SHP77 (cell line): Measurements from ENCODE around the gene IP6K1.
"Not testable (repeated sequence)": the region's sequence is repeated elsewhere in the genome, so short reads cannot be mapped to it uniquely, and the experiment has no call there.

ENCODE experiments used
- DNase-seq, 2 experiments: peaks; one replicate each; lab custom pipeline; 2025; lab: John Stamatoyannopoulos, UW

The IP6K1 gene

GRCh38 chr3:49712166-49712565, 74.2 kb downstream of the IP6K1 start:
- DNase-seq: no peak

- DNase-seq: no peak
These were observed 74.9 kb downstream of the IP6K1 start for GRCh38 chr3:49711489-49711888.

- no peak for DNase-seq
These were observed 76.5 kb downstream of the IP6K1 start for GRCh38 chr3:49709852-49710251.

DNA sequence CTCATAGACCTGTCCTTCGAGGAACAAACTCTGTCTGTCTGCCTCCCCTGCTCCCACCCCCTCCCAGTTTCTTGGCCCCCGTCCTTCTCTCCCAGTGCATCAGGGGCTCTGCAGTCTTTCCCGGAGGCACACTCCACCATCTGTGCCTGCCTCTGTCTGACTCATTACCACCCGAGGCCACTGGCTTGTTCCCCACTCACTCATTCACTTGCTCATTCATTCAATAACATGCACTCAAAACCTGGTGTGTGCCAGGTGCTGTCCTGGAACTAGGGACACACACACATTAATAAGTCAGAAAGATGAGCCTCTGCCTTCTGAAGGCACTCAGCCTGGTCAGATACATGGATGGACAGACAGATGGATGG, 79.2 kb downstream of the IP6K1 start:
- DNase-seq: no peak

DNA sequence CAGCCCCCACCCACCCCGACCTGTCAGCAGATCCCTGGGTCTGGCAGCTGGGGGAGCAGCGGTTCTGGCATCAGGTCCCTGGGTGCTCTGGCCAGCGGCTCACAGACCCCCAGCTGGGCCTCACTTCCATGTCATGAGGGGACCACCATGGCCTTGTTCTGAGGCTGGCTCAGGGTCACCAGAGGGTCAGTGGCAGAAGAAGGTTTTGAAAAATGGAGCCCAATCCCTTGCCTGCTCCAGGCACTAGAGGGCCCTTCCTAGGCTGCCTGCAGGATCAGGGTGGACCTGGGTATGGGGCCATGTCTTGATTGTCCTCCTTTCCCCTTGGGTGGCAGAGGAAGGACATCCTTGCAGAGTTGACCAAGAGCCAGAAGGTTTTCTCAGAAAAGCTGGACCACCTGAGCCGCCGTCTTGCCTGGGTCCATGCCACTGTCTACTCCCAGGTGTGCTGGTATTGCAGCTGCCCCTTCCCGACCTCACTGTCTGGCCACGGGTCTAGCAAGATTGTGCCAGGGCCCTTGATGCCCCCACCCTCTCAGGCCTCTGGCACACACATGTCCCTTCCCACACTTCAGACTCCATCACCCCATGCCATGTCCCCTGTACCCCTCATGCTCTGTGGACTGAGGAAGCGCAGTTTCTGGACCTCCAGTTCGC, 79.8 kb downstream of the IP6K1 start:
- no peak for DNase-seq

DNA sequence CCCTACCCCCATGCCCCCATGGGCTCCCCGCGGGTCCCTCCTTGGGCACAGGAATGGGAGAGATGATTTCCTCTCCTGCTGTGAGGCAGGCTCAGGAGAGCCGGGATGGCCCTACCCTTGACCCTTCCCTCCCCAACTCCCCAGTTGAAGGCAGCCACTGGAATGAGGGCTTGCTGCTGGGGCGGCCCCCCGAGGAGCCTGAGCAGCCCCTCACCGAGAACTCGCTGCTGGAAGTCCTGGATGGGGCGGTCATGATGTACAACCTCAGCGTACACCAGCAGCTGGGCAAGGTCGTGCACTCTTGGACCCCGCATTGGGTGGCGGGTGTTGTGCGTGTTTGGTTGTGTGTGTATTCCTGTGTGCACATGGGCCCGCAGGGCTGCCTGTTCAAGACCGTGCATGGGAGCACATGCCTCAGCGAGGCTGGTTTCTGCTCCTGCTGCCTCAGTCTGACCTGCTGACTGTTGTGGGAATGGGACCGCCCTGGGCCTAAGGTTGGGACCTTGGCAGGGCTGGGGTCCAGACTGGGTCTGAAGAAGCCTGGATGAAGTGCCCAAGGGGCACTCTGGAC, 80.9 kb downstream of the IP6K1 start:
- DNase-seq: no peak

DNA sequence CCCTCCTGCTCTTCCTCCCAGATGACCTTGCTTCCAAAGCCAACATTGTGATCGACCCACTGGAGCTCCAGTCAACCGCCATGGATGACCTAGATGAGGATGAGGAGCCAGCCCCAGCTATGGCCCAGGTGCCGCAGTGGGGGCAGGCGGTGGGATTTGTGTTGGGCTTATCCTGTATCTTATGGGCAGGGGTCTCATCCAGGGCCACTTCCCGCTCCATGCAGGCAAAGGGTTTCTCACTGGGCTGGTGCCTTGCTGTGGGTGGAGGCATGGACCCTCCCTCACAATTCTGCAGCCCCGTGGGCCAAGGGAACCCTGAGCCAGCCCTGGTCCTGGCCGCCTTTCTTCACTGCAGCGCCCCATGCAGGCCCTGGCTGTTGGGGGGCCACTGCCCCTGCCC, 81.7 kb downstream of the IP6K1 start:
- DNase-seq: no peak

DNA sequence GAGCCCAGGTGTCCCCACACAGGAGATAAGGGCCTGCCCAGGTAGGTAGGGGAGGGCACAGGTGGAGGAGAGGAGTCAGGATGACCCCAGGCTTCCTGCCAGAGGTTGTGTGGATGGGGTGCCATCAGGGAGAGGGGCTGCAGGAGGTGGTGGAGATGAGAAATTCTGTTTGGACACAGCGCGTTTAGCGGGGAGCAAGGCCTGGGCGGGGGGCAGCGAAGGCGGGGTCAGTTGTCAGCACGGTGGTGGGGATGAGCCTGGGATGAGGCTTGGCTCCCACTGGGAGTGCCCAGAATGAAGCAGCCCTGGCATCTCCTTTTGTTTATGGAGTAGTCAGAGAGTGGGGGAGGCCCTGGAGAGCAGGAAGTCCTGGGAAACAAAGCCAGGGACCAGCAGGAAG, 82.4 kb downstream of the IP6K1 start:
- DNase-seq: no peak

GRCh38 chr3:49703443-49703927, 82.9 kb downstream of the IP6K1 start:
- DNase-seq: peak; percentile 44 to 52

DNA sequence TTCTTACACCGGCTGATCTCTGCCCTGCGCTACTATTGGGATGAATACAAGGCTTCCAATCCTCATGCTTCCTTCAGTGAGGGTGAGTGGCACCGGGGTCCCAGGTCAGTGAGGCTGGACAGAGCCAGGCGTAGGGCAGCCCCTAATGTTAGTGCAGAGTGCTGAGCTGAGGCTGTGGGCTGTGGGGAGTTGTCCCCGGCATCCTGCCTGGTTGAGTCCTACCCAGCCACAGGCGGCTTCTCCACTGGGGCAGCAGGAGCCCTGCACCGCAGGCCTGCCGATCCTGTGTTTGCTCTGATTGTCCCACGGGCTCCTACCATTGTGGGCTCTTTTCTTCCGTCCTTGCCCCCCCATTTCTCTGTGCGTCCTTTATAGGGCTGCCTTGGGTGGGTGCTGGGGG, 83.7 kb downstream of the IP6K1 start:
- no peak for DNase-seq

DNA sequence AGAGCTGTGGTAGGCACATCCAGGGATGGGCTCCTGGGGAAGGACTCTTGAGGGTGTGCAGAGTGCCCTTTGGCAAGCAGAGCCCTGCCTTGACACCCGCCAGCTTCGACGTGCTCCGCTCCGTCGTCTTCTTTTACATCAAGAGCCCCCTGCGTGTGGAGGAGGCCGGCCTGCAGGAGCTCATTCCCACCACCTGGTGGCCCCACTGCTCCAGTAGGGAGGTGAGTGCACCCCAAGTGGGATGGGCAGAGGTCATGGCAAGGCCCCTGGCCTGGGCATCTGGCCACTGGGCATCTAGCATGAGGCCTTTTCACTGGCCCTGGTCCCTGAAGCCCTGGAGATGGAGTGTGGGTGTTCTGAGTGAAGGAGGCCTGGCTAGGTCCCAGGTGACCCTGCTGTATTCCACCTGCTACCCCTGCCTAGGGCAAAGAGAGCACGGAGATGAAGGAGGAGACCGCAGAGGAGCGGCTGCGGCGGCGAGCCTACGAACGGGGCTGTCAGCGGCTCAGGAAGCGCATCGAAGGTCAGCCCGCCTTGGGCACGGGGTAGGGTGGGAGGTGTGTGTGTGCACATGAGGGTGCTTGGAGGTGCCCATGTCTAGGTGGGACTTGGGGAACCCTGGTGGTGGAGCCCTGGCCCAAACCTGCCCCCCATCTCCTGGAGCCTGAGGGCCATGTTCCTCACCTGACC, 84.8 kb downstream of the IP6K1 start:
- DNase-seq: peak in 1 of 2 experiments; percentile 16

DNA sequence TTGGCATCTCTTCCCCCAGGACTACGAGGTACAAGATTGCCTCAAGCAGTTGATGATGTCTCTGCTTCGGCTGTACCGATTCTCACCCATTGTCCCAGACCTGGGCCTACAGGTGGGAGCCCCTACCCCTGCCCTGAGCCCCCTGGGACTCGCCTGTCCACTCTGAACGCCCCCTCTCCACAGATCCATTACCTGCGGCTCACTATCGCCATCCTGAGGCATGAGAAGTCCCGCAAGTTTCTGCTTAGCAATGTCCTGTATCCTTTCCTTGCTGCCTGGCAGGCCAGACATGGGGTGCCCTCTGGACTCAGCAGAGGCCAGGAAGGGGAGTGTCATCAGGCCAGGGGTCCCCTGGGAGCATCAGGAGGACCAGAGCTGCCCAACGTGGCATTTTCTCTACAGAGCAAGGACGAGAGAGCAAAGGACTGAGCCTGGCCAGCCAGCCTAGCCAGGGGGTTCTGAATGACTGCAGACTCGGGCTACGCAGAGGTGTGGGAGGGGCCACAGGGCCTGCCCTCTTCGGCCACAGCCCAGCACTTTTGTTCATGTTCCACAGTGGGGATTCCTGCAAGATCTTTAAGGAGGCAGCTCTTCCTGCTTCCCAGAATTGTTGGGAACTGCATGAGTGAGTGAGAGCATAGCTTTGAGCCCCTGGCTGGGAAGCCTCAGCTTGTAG, 85.8 kb downstream of the IP6K1 start:
- DNase-seq: no peak

DNA sequence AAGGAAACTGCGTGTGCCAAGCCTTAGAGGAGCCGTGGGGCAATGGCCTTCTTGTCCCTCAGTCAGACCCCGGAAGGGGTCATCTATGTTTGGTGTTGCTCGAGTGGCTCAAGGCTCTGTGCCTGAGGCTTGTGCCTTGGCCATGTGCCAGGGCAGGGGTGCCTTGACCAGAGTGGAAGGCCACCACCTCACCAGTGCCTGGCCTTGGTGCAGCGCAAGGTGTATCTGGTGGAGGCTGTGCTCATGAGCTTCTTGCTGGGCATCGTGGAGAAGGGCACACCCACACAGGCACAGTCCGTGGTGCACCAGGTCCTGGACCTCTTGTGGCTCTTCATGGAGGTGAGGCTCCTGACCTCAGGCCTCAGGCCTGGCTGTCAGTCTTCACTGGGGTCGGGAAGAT, 86.3 kb downstream of the IP6K1 start:
- DNase-seq: no peak

DNA sequence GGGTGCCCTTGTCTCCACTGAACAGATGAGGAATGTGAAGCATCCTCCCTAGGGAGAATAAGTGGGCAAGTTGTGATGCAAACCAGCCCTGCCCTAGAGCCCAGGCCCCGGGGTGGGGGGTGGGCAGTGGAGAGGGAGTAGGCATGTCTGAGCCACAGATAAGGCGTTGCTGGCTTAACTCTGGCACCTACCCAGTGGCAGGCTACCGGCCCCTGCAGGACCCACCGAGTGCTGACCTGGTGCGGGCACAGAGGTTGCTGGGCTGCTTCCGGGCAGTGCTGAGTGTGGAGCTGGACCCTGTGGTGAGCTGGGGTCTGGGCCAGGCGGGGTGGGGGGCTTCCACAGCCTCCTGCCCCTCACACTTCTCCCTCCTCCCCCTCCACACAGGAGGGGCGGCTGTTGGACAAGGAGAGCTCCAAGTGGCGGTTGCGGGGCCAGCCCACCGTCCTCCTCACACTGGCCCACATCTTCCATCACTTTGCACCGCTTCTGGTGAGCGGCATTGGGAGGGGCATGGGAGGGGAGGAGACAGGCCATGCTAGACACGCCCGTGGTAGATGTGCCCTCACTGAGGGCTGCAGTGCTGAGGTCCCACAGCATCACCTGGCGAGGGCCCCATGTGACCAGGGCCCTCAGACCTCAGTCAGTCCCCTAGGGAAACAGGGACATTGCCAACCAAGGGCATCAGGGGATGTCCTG, 86.9 kb downstream of the IP6K1 start:
- no peak for DNase-seq

DNA sequence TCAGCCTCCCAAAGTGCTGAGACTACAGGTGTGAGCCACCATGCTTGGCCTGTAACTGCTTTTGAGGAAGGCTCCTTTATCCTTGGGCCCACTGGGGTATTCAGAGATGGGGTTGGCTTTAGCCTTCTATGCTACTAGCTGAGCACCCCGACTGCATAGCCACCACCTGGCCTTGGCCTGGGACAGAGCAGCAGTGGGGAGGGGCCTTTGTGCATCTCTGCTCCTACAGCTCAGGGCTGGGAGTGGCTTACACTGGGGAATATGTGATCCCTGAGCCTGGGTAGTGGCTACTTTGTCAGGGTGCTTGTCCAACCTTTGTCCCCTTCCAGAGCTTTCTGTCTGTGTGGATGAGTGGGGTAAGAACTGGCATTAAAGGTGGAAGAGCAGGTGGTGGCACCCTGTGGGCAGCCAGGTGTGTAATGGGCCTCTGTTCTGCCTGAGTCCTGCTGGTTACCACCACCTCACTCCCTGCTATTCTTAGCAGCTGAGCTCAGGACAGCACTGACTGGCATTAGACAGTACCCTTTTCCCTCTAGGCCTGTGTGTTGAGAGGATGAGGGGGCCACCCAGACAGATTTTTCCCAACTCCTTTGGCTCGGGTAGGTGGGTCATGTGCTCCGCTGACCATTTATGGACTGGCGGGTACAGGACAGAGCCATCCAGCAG, 90.9 kb downstream of the IP6K1 start:
- DNase-seq: not testable (repeated sequence)

- not testable (repeated sequence) for DNase-seq
These were observed 91.8 kb downstream of the IP6K1 start for GRCh38 chr3:49694409-49695070.

GRCh38 chr3:49691481-49691880, 94.9 kb downstream of the IP6K1 start:
- DNase-seq: not testable (repeated sequence)

DNA sequence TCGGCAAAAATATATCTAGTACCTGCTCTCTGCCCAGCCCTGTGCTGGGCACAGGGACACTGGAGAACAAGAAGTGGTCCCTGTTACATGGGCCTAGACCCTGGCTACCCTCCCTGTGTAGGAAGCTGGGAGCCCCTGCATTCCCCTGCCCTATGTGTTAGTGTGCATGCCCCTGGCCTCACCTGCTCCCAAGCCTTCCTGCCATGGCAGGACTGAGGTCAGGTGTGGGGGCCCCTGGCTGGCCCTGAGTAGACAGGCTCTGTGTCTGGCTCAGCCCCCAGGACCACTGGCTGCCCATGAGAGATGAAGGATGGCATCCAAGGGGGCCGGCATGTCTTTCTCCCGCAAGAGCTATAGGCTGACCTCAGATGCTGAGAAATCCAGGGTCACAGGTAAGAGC, 95.5 kb downstream of the IP6K1 start:
- DNase-seq: not testable (repeated sequence)

GRCh38 chr3:49689908-49690624, 96.3 kb downstream of the IP6K1 start:
- DNase-seq: not testable (repeated sequence)
